HepG2 (cell line): ENCODE results near the gene STK11. TPM values are rescaled to one million over a fixed set of nuclear protein-coding genes. Genes with fewer than 3 reads are reported as not detected.

ENCODE experiments used
- ATAC-seq: fragments of 200-7000 bp; cut with Tn5 transposase; 3 replicates; pipeline ENCODE4 v1.9.1; 2020; ENCODE audit warnings: mild to moderate bottlenecking, moderate library complexity
- BruUV-seq: library from RNA; stranded (reverse); fragments of 400-500 nt; replicated peaks from 2 replicates; lab custom pipeline; 2021; lab: Mats Ljungman, UMichigan
- CTCF ChIA-PET: fragments of 300-600 bp; formaldehyde crosslinking; extraction: SDS; loops from one replicate; lab custom pipeline; 2021; ENCODE audit warnings: low total read pairs, inconsistent platforms, low intra/inter-chr PET ratio; lab: Yijun Ruan, JAX
- POLR2A ChIA-PET: fragments of 350-600 bp; sonication (Branson Sonifier 250); formaldehyde crosslinking; loops from one replicate; lab custom pipeline; 2020; ENCODE audit warnings: antibody characterized with exemption, inconsistent platforms; lab: Yijun Ruan, JAX
- DNase-seq: peaks from one replicate; pipeline ENCODE4 v3.0.0-alpha.2; 2015; ENCODE audit warnings: low spot score
- FAIRE-seq: peaks from 3 replicates; lab custom pipeline; 2011; peaks lifted over from hg19 to GRCh38; lab: Jason Lieb, UNC
- H2AFZ ChIP-seq: one replicate; pipeline ENCODE4 v1.6.1; 2011; ENCODE audit warnings: low read length, inconsistent platforms
- H3K27ac ChIP-seq: fragments of 300-600 bp; 3 replicates; pipeline ENCODE4 v1.8.0; 2011; ENCODE audit warnings: mixed run types, mild to moderate bottlenecking, mixed read lengths, low read length, inconsistent platforms; ENCODE audit not compliant: insufficient read depth; ENCODE audit errors: extremely low read length
- H3K27me3 ChIP-seq, 2 experiments: fragments of 200-600 bp in 1 of 2; 2 replicates in 1 of 2; 3 replicates in 1 of 2; pipeline versions ENCODE4 v1.6.0 to v1.8.0; 2011; ENCODE audit warnings: low read length in 2 of 2, mild to moderate bottlenecking in 2 of 2, moderate library complexity in 2 of 2, inconsistent platforms in 1 of 2; ENCODE audit not compliant: insufficient read depth in 2 of 2, control insufficient read depth in 1 of 2
- H3K36me3 ChIP-seq, 2 experiments: fragments of 200-600 bp in 1 of 2; replicated peaks in 1 of 2; 2 replicates in 1 of 2; 3 replicates in 1 of 2; pipeline versions ENCODE4 v1.5.1 to v1.8.0; 2011; ENCODE audit warnings: low read length in 2 of 2, inconsistent platforms in 1 of 2; ENCODE audit not compliant: insufficient read depth in 2 of 2, control insufficient read depth in 1 of 2
- H3K4me1 ChIP-seq: 2 replicates; pipeline ENCODE4 v1.5.1; 2012; ENCODE audit warnings: low read length, inconsistent platforms; ENCODE audit not compliant: insufficient read depth
- H3K4me2 ChIP-seq: 2 replicates; pipeline ENCODE4 v1.6.0; 2011; ENCODE audit warnings: low read depth, low read length, inconsistent platforms
- H3K4me3 ChIP-seq, 3 experiments: fragments of 200-600 bp in 1 of 3; sonication (generic), shearing (Covaris generic) in 1 of 3; replicated peaks in 1 of 3; 2 replicates each; pipeline ENCODE4 v1.5.1; 2011 to 2016; ENCODE audit warnings: low read length in 3 of 3, inconsistent platforms in 2 of 3, low read depth in 2 of 3, mild to moderate bottlenecking in 2 of 3, control low read depth in 1 of 3, mixed read lengths in 1 of 3; ENCODE audit not compliant: insufficient read depth in 1 of 3
- H3K79me2 ChIP-seq: one replicate; pipeline ENCODE4 v1.6.1; 2011; ENCODE audit warnings: low read length, inconsistent platforms; ENCODE audit not compliant: insufficient read depth
- H3K9ac ChIP-seq: 2 replicates; pipeline ENCODE4 v1.6.0; 2011; ENCODE audit warnings: mild to moderate bottlenecking, low read depth, low read length, inconsistent platforms; ENCODE audit not compliant: insufficient read depth
- H3K9me3 ChIP-seq: 2 replicates; pipeline ENCODE4 v1.5.1; 2012; ENCODE audit warnings: mild to moderate bottlenecking, low read length
- H4K20me1 ChIP-seq: 2 replicates; pipeline ENCODE4 v1.6.0; 2011; ENCODE audit warnings: inconsistent platforms, mild to moderate bottlenecking, low read length, moderate library complexity; ENCODE audit not compliant: insufficient read depth
- ATF5 ChIP-seq: sonication (generic); formaldehyde crosslinking; IDR thresholded peaks from 2 replicates; pipeline ENCODE4 v1.4.0; 2020; ENCODE audit warnings: mild to moderate bottlenecking, low read depth, missing genetic modification reagents
- CENPT ChIP-seq: sonication (generic); formaldehyde crosslinking; IDR thresholded peaks from 2 replicates; pipeline ENCODE4 v1.8.0; 2022; ENCODE audit warnings: low read depth, mild to moderate bottlenecking, moderate library complexity, missing genetic modification reagents
- EZH2 ChIP-seq: conservative IDR thresholded peaks from 2 replicates; pipeline ENCODE4 v1.6.1; 2012; ENCODE audit warnings: mild to moderate bottlenecking, low read depth, low read length, moderate library complexity
- GPN1 ChIP-seq: sonication (generic); formaldehyde crosslinking; IDR thresholded peaks from 2 replicates; pipeline ENCODE4 v1.5.1; 2020; ENCODE audit warnings: missing genetic modification reagents, borderline replicate concordance
- HCFC1 ChIP-seq: fragments of 150-350 bp; IDR thresholded peaks from 2 replicates; pipeline ENCODE4 v1.6.1; 2014; ENCODE audit warnings: low read depth, low read length
- HNRNPK ChIP-seq: fragments of 200-400 bp; formaldehyde crosslinking; IDR thresholded peaks from 2 replicates; pipeline ENCODE4 v1.6.1; 2018; ENCODE audit warnings: low read length, low read depth, moderate library complexity, mild to moderate bottlenecking; ENCODE audit not compliant: poor library complexity, severe bottlenecking
- KLF9 ChIP-seq: IDR thresholded peaks from 2 replicates; pipeline ENCODE4 v1.6.1; 2016; ENCODE audit warnings: low read depth
- MYPOP ChIP-seq: sonication (generic); formaldehyde crosslinking; IDR thresholded peaks from 2 replicates; pipeline ENCODE4 v1.8.1; 2023; ENCODE audit warnings: mild to moderate bottlenecking, moderate library complexity, missing genetic modification reagents
- PAF1 ChIP-seq: IDR thresholded peaks from 2 replicates; pipeline ENCODE4 v1.6.1; 2016; ENCODE audit warnings: missing genetic modification reagents, missing compliant biosample characterization
- REL ChIP-seq: sonication (generic); formaldehyde crosslinking; conservative IDR thresholded peaks from 2 replicates; pipeline ENCODE4 v1.8.0; 2022; ENCODE audit warnings: mild to moderate bottlenecking, missing genetic modification reagents, moderate library complexity
- SNAPC5 ChIP-seq: sonication (generic); formaldehyde crosslinking; IDR thresholded peaks from 2 replicates; pipeline ENCODE4 v1.8.1; 2023; ENCODE audit warnings: mild to moderate bottlenecking, missing genetic modification reagents, borderline replicate concordance
- TP53 ChIP-seq: sonication (generic); formaldehyde crosslinking; conservative IDR thresholded peaks from 2 replicates; pipeline ENCODE4 v1.4.0; 2020; ENCODE audit warnings: missing genetic modification reagents
- ZFP82 ChIP-seq: sonication (generic); formaldehyde crosslinking; IDR thresholded peaks from 2 replicates; pipeline ENCODE4 v1.5.1; 2020; ENCODE audit warnings: mild to moderate bottlenecking, missing genetic modification reagents, borderline replicate concordance
- ZNF597 ChIP-seq: sonication (generic); formaldehyde crosslinking; IDR thresholded peaks from 2 replicates; pipeline ENCODE4 v1.5.0; 2020; ENCODE audit warnings: missing genetic modification reagents
- ZSCAN25 ChIP-seq: sonication (generic); formaldehyde crosslinking; IDR thresholded peaks from 2 replicates; pipeline ENCODE4 v1.8.0; 2022; ENCODE audit warnings: mild to moderate bottlenecking, missing genetic modification reagents
- WGBS: methylation state at CpG from one replicate; pipeline ENCODE4 v1.1.6; 2017; ENCODE audit warnings: low lambda C conversion rate; 5-methylcytosine and 5-hydroxymethylcytosine counted together
- in situ Hi-C: cut with HindIII; loops from 2 replicates; pipeline ENCODE4 v1.10.0; 2017; ENCODE audit warnings: low pct_unique_long_range_greater_than_20kb; ENCODE audit not compliant: extremely low pct_ligation_motif_present
- intact Hi-C: fragments of 100-400 bp; cut with micrococcal nuclease; formaldehyde crosslinking; loops from one replicate; pipeline ENCODE4 v1.10.0; 2022; ENCODE audit not compliant: unreplicated experiment
- polyA plus RNA-seq, 8 experiments: library from polyadenylated mRNA; depleted of rRNA in 3 of 8; stranded (reverse) in 7 of 8; unstranded in 1 of 8; fragments of >200 nt; fragmentation: Illumina TruSeq in 4 of 8; extraction: Trizol in 4 of 8; gene quantifications; 2 replicates each; pipeline versions ENCODE4 v1.2.1 to v1.2.3, GENCODE V29; 2011 to 2016; ENCODE audit warnings: low read depth in 4 of 8, missing spikeins in 1 of 8, mixed read lengths in 1 of 8; ENCODE audit not compliant: insufficient read depth in 1 of 8
- total RNA-seq, 5 experiments: library from RNA; depleted of rRNA; stranded (reverse); fragments of >200 nt; fragmentation: Illumina TruSeq; extraction: Trizol; gene quantifications; 2 replicates each; pipeline ENCODE4 v1.2.3, GENCODE V29; 2016; ENCODE audit warnings: low read depth in 1 of 5

Gene STK11
- total and polyA plus RNA-seq, 2 of the 13 experiments (the other 11 are each of a cell fraction or from before 2014, with no cell fraction given) = 27.5 to 43.6 TPM

GRCh38 chr19:1216756-1217155, 11.2 kb downstream of the STK11 start:
- intact Hi-C loops = no loop called here
- Histone ChIP-seq H3K27ac (no peak overlapping the region), H3K36me3 (peaks cover 15 to 32% of the 10 kb centered on the region in 2 experiments; a peak in 4 of 5 replicates), H3K9ac (no peak overlapping the region), H3K79me2 (peaks cover 64% of the 10 kb centered on the region), H3K4me1 (peaks cover 32% of the 10 kb centered on the region), H3K9me3 (no peaks in the 10 kb centered on the region), H4K20me1 (peaks cover 39% of the 10 kb centered on the region), H3K27me3 (no peaks in the 10 kb centered on the region), H2AFZ (no peak overlapping the region)
- FAIRE-seq (no peak), DNase-seq (no peak), ATAC-seq (no peak)
- BruUV-seq = no TSS peak
- WGBS = 94% methylated on average over 9 of the region's 12 CpGs
- in situ Hi-C loops = no loop called here
- POLR2A ChIA-PET = interaction anchor here (1.6 kb wide), 1 partner anchor 52 kb away, joined by 5 read pairs; the partner anchor contains the start of gene CIRBP
- no peak for TF ChIP-seq MYPOP
- no peak for TF ChIP-seq REL (CRISPR knock-in tag)
- TF ChIP-seq ZSCAN25 (CRISPR knock-in tag) = no peak
- TF ChIP-seq EZH2 = no peak
- no peak for TF ChIP-seq CENPT
- TF ChIP-seq ZNF597 (CRISPR knock-in tag) = no peak
- TF ChIP-seq HCFC1 = no peak
- TF ChIP-seq ZFP82 (CRISPR knock-in tag) = no peak
- no peak for TF ChIP-seq GPN1 (CRISPR knock-in tag)
- no peak for TF ChIP-seq ATF5
- no peak for TF ChIP-seq KLF9
- TF ChIP-seq TP53 (CRISPR knock-in tag) = no peak
- no peak for TF ChIP-seq SNAPC5 (CRISPR knock-in tag)
- no peak for TF ChIP-seq HNRNPK
- TF ChIP-seq PAF1 = no peak
- TF ChIP-seq, all 625 proteins: peak for 0
- Histone ChIP-seq H3K4me2 (no peak overlapping the region), H3K4me3 (no peak overlapping the region)
- CTCF ChIA-PET = no interaction called here
